22Rv1 (cell line): ENCODE measurements around the gene AVPI1.

Source experiments
- ZFX ChIP-seq: fragments of 450-650 bp; IDR thresholded peaks from 2 replicates; pipeline ENCODE4 v1.6.1; 2017; ENCODE audit warnings: antibody characterized with exemption, borderline replicate concordance
- TF ChIP-seq, protein P1 (sequence below): fragments of 450-650 bp; IDR thresholded peaks from 2 replicates; pipeline ENCODE4 v1.5.1; 2017; ENCODE audit warnings: mild to moderate bottlenecking

DNA sequence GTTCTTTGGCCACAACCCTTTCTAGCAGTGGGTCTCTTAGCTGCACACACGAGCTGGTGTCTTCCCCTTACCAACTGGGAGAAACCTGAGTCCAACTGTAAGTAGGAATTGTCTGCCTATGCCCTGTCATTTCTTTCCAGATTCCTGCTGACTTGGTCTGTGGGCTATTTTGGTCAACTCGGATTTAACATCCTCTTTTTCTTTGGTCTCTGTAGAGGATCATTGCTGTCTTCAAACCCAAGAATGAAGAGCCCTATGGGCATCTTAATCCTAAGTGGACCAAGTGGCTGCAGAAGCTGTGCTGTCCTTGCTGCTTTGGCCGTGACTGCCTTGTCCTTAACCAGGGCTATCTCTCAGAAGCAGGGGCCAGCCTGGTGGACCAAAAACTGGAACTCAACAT lies 36.3 kb downstream of the AVPI1 start:
- TF ChIP-seq, protein P1, sequence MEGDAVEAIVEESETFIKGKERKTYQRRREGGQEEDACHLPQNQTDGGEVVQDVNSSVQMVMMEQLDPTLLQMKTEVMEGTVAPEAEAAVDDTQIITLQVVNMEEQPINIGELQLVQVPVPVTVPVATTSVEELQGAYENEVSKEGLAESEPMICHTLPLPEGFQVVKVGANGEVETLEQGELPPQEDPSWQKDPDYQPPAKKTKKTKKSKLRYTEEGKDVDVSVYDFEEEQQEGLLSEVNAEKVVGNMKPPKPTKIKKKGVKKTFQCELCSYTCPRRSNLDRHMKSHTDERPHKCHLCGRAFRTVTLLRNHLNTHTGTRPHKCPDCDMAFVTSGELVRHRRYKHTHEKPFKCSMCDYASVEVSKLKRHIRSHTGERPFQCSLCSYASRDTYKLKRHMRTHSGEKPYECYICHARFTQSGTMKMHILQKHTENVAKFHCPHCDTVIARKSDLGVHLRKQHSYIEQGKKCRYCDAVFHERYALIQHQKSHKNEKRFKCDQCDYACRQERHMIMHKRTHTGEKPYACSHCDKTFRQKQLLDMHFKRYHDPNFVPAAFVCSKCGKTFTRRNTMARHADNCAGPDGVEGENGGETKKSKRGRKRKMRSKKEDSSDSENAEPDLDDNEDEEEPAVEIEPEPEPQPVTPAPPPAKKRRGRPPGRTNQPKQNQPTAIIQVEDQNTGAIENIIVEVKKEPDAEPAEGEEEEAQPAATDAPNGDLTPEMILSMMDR = no peak
- no peak for TF ChIP-seq ZFX
